Loucy (cell line): ENCODE measurements around the gene NPC1.

ENCODE experiments used
- H2AFZ ChIP-seq: fragments of 200-600 bp; sonication (generic); 2 replicates; pipeline ENCODE4 v1.6.0; 2016; ENCODE audit warnings: antibody characterized with exemption, mild to moderate bottlenecking, low read length, moderate library complexity
- H3F3A ChIP-seq: fragments of 200-600 bp; 2 replicates; pipeline ENCODE4 v1.6.0; 2016; ENCODE audit warnings: antibody characterized with exemption, low read depth, mild to moderate bottlenecking
- H3K27me3 ChIP-seq: fragments of 200-600 bp; sonication (generic); 2 replicates; pipeline ENCODE4 v1.6.1; 2014; ENCODE audit warnings: low read length, mild to moderate bottlenecking; ENCODE audit not compliant: insufficient read depth, poor library complexity, severe bottlenecking
- H3K36me3 ChIP-seq: fragments of 200-600 bp; sonication (generic); 2 replicates; pipeline ENCODE4 v1.6.1; 2016; ENCODE audit warnings: low read length; ENCODE audit not compliant: insufficient read depth
- H3K4me1 ChIP-seq: fragments of 200-600 bp; sonication (generic); 2 replicates; pipeline ENCODE4 v1.5.1; 2014; ENCODE audit warnings: low read length, mild to moderate bottlenecking; ENCODE audit not compliant: insufficient read depth, poor library complexity, severe bottlenecking
- H3K4me2 ChIP-seq: fragments of 200-600 bp; sonication (generic); 2 replicates; pipeline ENCODE4 v1.6.0; 2014; ENCODE audit warnings: antibody characterized with exemption, low read length, low read depth, mild to moderate bottlenecking; ENCODE audit not compliant: poor library complexity, severe bottlenecking
- H3K4me3 ChIP-seq: fragments of 200-600 bp; sonication (generic); 2 replicates; pipeline ENCODE4 v1.5.1; 2014; ENCODE audit warnings: low read length, mild to moderate bottlenecking, mixed read lengths; ENCODE audit not compliant: poor library complexity, severe bottlenecking
- H3K79me2 ChIP-seq: fragments of 200-600 bp; sonication (generic); 2 replicates; pipeline ENCODE4 v1.6.1; 2014; ENCODE audit warnings: low read length; ENCODE audit not compliant: insufficient read depth
- H3K9ac ChIP-seq: fragments of 200-600 bp; sonication (generic); 2 replicates; pipeline ENCODE4 v1.6.0; 2014; ENCODE audit warnings: mild to moderate bottlenecking, low read depth, low read length, moderate library complexity; ENCODE audit not compliant: poor library complexity, severe bottlenecking
- H3K9me2 ChIP-seq: fragments of 200-600 bp; sonication (generic); replicated peaks from 2 replicates; pipeline ENCODE4 v1.6.1; 2016; ENCODE audit warnings: low read depth, low read length, mixed read lengths
- H3K9me3 ChIP-seq: fragments of 200-600 bp; sonication (generic); 2 replicates; pipeline ENCODE4 v1.6.1; 2014; ENCODE audit warnings: mild to moderate bottlenecking, antibody characterized with exemption, low read length, low read depth; ENCODE audit not compliant: insufficient read depth
- H4K20me1 ChIP-seq: fragments of 200-600 bp; sonication (generic); 2 replicates; pipeline ENCODE4 v1.6.0; 2014; ENCODE audit warnings: antibody characterized with exemption, low read length, mild to moderate bottlenecking; ENCODE audit not compliant: insufficient read depth, poor library complexity, severe bottlenecking
- CTCF ChIP-seq: fragments of 200-600 bp; sonication (generic); conservative IDR thresholded peaks from 2 replicates; pipeline ENCODE4 v1.5.1; 2014; ENCODE audit warnings: mild to moderate bottlenecking, antibody characterized with exemption, low read length
- EZH2phosphoT487 ChIP-seq: fragments of 200-600 bp; IDR thresholded peaks from 2 replicates; pipeline ENCODE4 v1.6.1; 2018; ENCODE audit warnings: antibody characterized with exemption, mild to moderate bottlenecking, moderate library complexity, borderline replicate concordance

The NPC1 gene

GRCh38 chr18:23498117-23498516 lies 88.2 kb downstream of the NPC1 start:
- Histone ChIP-seq H4K20me1 (no peaks in the 10 kb centered on the region), H3K9ac (no peak overlapping the region), H3K27me3 (no peaks in the 10 kb centered on the region), H3K4me1 (no peaks in the 10 kb centered on the region), H3K36me3 (no peaks in the 10 kb centered on the region), H2AFZ (peak overlapping the region; percentile 36; the same call in 1 of the 2 replicates), H3K9me3 (no peaks in the 10 kb centered on the region), H3F3A (no peaks in the 10 kb centered on the region), H3K9me2 (no peaks in the 10 kb centered on the region), H3K79me2 (no peaks in the 10 kb centered on the region), H3K4me3 (no peak overlapping the region), H3K4me2 (no peak overlapping the region)
- no peak for TF ChIP-seq CTCF
- no peak for TF ChIP-seq EZH2phosphoT487

- no peak overlapping the region for H2AFZ ChIP-seq
Measured at GRCh38 chr18:23495723-23496440, 90.4 kb downstream of the NPC1 start.

GRCh38 chr18:23494992-23495391 lies 91.3 kb downstream of the NPC1 start:
- H3K9ac ChIP-seq, result no peak overlapping the region
- no peaks in the 10 kb centered on the region for H3K79me2 ChIP-seq
- no peak overlapping the region for H3K4me3 ChIP-seq
- no peaks in the 10 kb centered on the region for H3K9me3 ChIP-seq
- no peaks in the 10 kb centered on the region for H3K4me1 ChIP-seq
- H3K27me3 ChIP-seq, result no peaks in the 10 kb centered on the region
- no peaks in the 10 kb centered on the region for H3F3A ChIP-seq
- no peaks in the 10 kb centered on the region for H3K9me2 ChIP-seq
- no peaks in the 10 kb centered on the region for H4K20me1 ChIP-seq
- H2AFZ ChIP-seq, result 0 out of 2 replicates have a peak overlapping the region, but pooled peaks have one; percentile 19
- no peak for TF ChIP-seq EZH2phosphoT487
- no peak for TF ChIP-seq CTCF
- no peaks in the 10 kb centered on the region for H3K36me3 ChIP-seq
- H3K4me2 ChIP-seq, result no peak overlapping the region

More at GRCh38 chr18:23495723-23496440, 90.4 kb downstream of the NPC1 start:
- H3K9me3 ChIP-seq, result no peaks in the 10 kb centered on the region
- H3K79me2 ChIP-seq, result no peaks in the 10 kb centered on the region
- H3K9me2 ChIP-seq, result no peaks in the 10 kb centered on the region
- TF ChIP-seq CTCF (no peak), EZH2phosphoT487 (no peak)
- H4K20me1 ChIP-seq, result no peaks in the 10 kb centered on the region
- no peaks in the 10 kb centered on the region for H3K36me3 ChIP-seq
- H3K4me3 ChIP-seq, result no peak overlapping the region
- H3K9ac ChIP-seq, result no peak overlapping the region
- H3K27me3 ChIP-seq, result no peaks in the 10 kb centered on the region
- H3K4me2 ChIP-seq, result no peak overlapping the region
- no peaks in the 10 kb centered on the region for H3K4me1 ChIP-seq
- no peaks in the 10 kb centered on the region for H3F3A ChIP-seq
